IMR-90 (cell line): ENCODE data around the gene RNF182. TPM values are rescaled to one million over a fixed set of nuclear protein-coding genes. Genes with fewer than 3 reads are reported as not detected.

ENCODE experiments used
- ATAC-seq: fragments of 200-7000 bp; cut with Tn5 transposase; 2 replicates; pipeline ENCODE4 v1.9.1; 2020; ENCODE audit warnings: low read depth, mild to moderate bottlenecking, moderate library complexity
- BruUV-seq: library from RNA; stranded (reverse); fragments of 400-500 nt; replicated peaks from 2 replicates; lab custom pipeline; 2021; lab: Mats Ljungman, UMichigan
- CTCF ChIA-PET: fragments of 300-600 bp; formaldehyde crosslinking; extraction: SDS; loops from one replicate; lab custom pipeline; 2021; ENCODE audit warnings: antibody characterized with exemption; lab: Yijun Ruan, JAX
- POLR2A ChIA-PET: fragments of 300-600 bp; sonication (Branson Sonifier 250); formaldehyde crosslinking; loops from one replicate; lab custom pipeline; 2022; ENCODE audit warnings: antibody characterized with exemption; ENCODE audit not compliant: unreplicated experiment; lab: Charles Lee
- DNase-seq: peaks from one replicate; pipeline ENCODE4 v3.0.0; 2013
- H2AFZ ChIP-seq: replicated peaks from 2 replicates; pipeline ENCODE3; 2013; ENCODE audit warnings: low read length, mild to moderate bottlenecking; ENCODE audit not compliant: poor library complexity
- H2AK5ac ChIP-seq: 2 replicates; pipeline ENCODE4 v1.6.1; 2013; ENCODE audit warnings: low read depth, low read length, inconsistent platforms
- H2AK9ac ChIP-seq: replicated peaks from 2 replicates; pipeline ENCODE3; 2013; ENCODE audit warnings: mild to moderate bottlenecking, low read depth, low read length, moderate library complexity; ENCODE audit not compliant: poor library complexity
- H2BK120ac ChIP-seq: 2 replicates; pipeline ENCODE4 v1.6.1; 2013; ENCODE audit warnings: low read depth, low read length, inconsistent platforms
- H2BK15ac ChIP-seq: 3 replicates; pipeline ENCODE4 v1.6.1; 2013; ENCODE audit warnings: low read depth, low read length, inconsistent platforms
- H2BK20ac ChIP-seq: 2 replicates; pipeline ENCODE4 v1.6.1; 2013; ENCODE audit warnings: low read depth, mild to moderate bottlenecking, inconsistent platforms, low read length, moderate library complexity
- H2BK5ac ChIP-seq: 2 replicates; pipeline ENCODE4 v1.6.1; 2013; ENCODE audit warnings: mild to moderate bottlenecking, low read depth, low read length, inconsistent platforms; ENCODE audit not compliant: poor library complexity, severe bottlenecking
- H3K14ac ChIP-seq: replicated peaks from 2 replicates; pipeline ENCODE4 v1.6.1; 2013; ENCODE audit warnings: low read depth, low read length, inconsistent platforms
- H3K18ac ChIP-seq: 2 replicates; pipeline ENCODE4 v1.6.1; 2013; ENCODE audit warnings: low read depth, low read length, control low read depth
- H3K23ac ChIP-seq: 2 replicates; pipeline ENCODE4 v1.6.1; 2013; ENCODE audit warnings: low read depth, low read length, inconsistent platforms
- H3K27ac ChIP-seq: 2 replicates; pipeline ENCODE4 v1.5.1; 2013; ENCODE audit warnings: mild to moderate bottlenecking, control low read depth, low read length; ENCODE audit not compliant: insufficient read depth
- H3K27me3 ChIP-seq: 2 replicates; pipeline ENCODE4 v1.6.1; 2013; ENCODE audit warnings: low read length; ENCODE audit not compliant: control insufficient read depth, insufficient read depth
- H3K36me3 ChIP-seq: 2 replicates; pipeline ENCODE4 v1.6.1; 2013; ENCODE audit warnings: low read length, mixed read lengths; ENCODE audit not compliant: control insufficient read depth, insufficient read depth
- H3K4ac ChIP-seq: 2 replicates; pipeline ENCODE4 v1.6.1; 2013; ENCODE audit warnings: low read depth, low read length, inconsistent platforms
- H3K4me1 ChIP-seq: 2 replicates; pipeline ENCODE4 v1.6.1; 2013; ENCODE audit warnings: low read length, mixed read lengths; ENCODE audit not compliant: control insufficient read depth, insufficient read depth
- H3K4me2 ChIP-seq: 2 replicates; pipeline ENCODE4 v1.6.1; 2013; ENCODE audit warnings: low read depth, mild to moderate bottlenecking, control low read depth, low read length, moderate library complexity
- H3K4me3 ChIP-seq: 2 replicates; pipeline ENCODE4 v1.5.1; 2013; ENCODE audit warnings: low read depth, mild to moderate bottlenecking, control low read depth, low read length, moderate library complexity; ENCODE audit not compliant: insufficient read depth
- H3K56ac ChIP-seq: 2 replicates; pipeline ENCODE4 v1.6.1; 2013; ENCODE audit warnings: low read length, inconsistent platforms; ENCODE audit not compliant: insufficient read depth; ENCODE audit errors: extremely low read depth
- H3K79me1 ChIP-seq, 2 experiments: 2 replicates each; pipeline ENCODE4 v1.6.1; 2013; ENCODE audit warnings: low read length in 2 of 2, inconsistent platforms in 1 of 2, low read depth in 1 of 2
- H3K9ac ChIP-seq: 2 replicates; pipeline ENCODE4 v1.6.1; 2013; ENCODE audit warnings: low read depth, low read length, control low read depth
- H3K9me1 ChIP-seq: 2 replicates; pipeline ENCODE4 v1.6.1; 2013; ENCODE audit warnings: low read length, inconsistent platforms; ENCODE audit not compliant: insufficient read depth
- H3K9me3 ChIP-seq: 2 replicates; pipeline ENCODE4 v1.6.1; 2013; ENCODE audit warnings: low read length; ENCODE audit not compliant: control insufficient read depth, insufficient read depth
- H4K20me1 ChIP-seq: 2 replicates; pipeline ENCODE4 v1.6.1; 2013; ENCODE audit warnings: low read length, inconsistent platforms; ENCODE audit not compliant: insufficient read depth
- H4K5ac ChIP-seq: 2 replicates; pipeline ENCODE4 v1.6.1; 2013; ENCODE audit warnings: mild to moderate bottlenecking, low read depth, low read length, control low read depth
- H4K8ac ChIP-seq, 2 experiments: 2 replicates each; pipeline ENCODE4 v1.6.1; 2013; ENCODE audit warnings: low read depth in 2 of 2, low read length in 2 of 2, control low read depth in 1 of 2, inconsistent platforms in 1 of 2
- H4K91ac ChIP-seq: 2 replicates; pipeline ENCODE4 v1.6.1; 2013; ENCODE audit warnings: low read depth, low read length, inconsistent platforms; ENCODE audit not compliant: insufficient read depth
- CTCF ChIP-seq: conservative IDR thresholded peaks from 2 replicates; pipeline ENCODE4 v1.5.1; 2012; ENCODE audit warnings: mild to moderate bottlenecking, low read depth, low read length, improper control_type of control experiment
- MXI1 ChIP-seq: IDR thresholded peaks from 2 replicates; pipeline ENCODE4 v1.6.1; 2012; ENCODE audit warnings: low read depth, mild to moderate bottlenecking, low read length, moderate library complexity, borderline replicate concordance
- RAD21 ChIP-seq: IDR thresholded peaks from 2 replicates; pipeline ENCODE4 v1.6.1; 2012; ENCODE audit warnings: low read length, improper control_type of control experiment
- RFX5 ChIP-seq: IDR thresholded peaks from 2 replicates; pipeline ENCODE4 v1.8.0; 2012; ENCODE audit warnings: low read depth, mild to moderate bottlenecking, low read length, moderate library complexity
- SMC3 ChIP-seq: fragments of 150-350 bp; IDR thresholded peaks from 2 replicates; pipeline ENCODE4 v1.6.1; 2016; ENCODE audit warnings: low read depth, mild to moderate bottlenecking, antibody characterized with exemption, low read length, moderate library complexity
- WGBS, 2 experiments: methylation state at CpG; one replicate each; pipeline versions ENCODE4 v1.1.5 to v1.1.7; 2013; ENCODE audit warnings: missing lambda C conversion rate in 2 of 2; ENCODE audit not compliant: insufficient read length in 1 of 2; ENCODE audit errors: extremely low coverage in 2 of 2; 5-methylcytosine and 5-hydroxymethylcytosine counted together
- dilution Hi-C: fragments of 300-500 bp; cut with HindIII; formaldehyde crosslinking; loops from one replicate; pipeline ENCODE4 v1.14.3; 2018; ENCODE audit warnings: low sequenced_read_pairs; ENCODE audit not compliant: unreplicated experiment
- in situ Hi-C: fragments of 300-500 bp; cut with MboI; formaldehyde crosslinking; loops from 3 replicates; pipeline ENCODE4 v1.14.3; 2019; ENCODE audit warnings: low sequenced_read_pairs, inconsistent platforms, mixed read lengths
- intact Hi-C: fragments of 100-400 bp; cut with micrococcal nuclease; formaldehyde crosslinking; loops from 2 replicates; pipeline ENCODE4 v1.10.0; 2022
- polyA plus RNA-seq, 3 experiments: library from polyadenylated mRNA; depleted of rRNA; stranded (reverse); fragments of >200 nt; gene quantifications; 2 replicates each; pipeline ENCODE4 v1.2.3, GENCODE V29; 2012; ENCODE audit warnings: low replicate concordance in 1 of 3
- total RNA-seq: library from RNA; depleted of rRNA; stranded (reverse); fragments of >200 nt; gene quantifications from 2 replicates; pipeline ENCODE4 v1.2.3, GENCODE V29; 2012

The RNF182 gene
- total and polyA plus RNA-seq, 2 of the 4 experiments (the other 2 are of a cell fraction) = 4.1 to 9.1 TPM

- H2BK120ac ChIP-seq = no peak overlapping the region
- H3K9ac ChIP-seq = no peak overlapping the region
- ChIA-PET CTCF (interaction anchor here (0.6 kb wide), 1 partner anchor 9 kb away, joined by 4 read pairs; no protein-coding TSS in a partner anchor), POLR2A (no interaction called here)
- no peak overlapping the region for H3K18ac ChIP-seq
- H3K27ac ChIP-seq = no peak overlapping the region
- no peak overlapping the region for H3K56ac ChIP-seq
- ATAC-seq (no peak), DNase-seq (no peak)
- TF ChIP-seq SMC3 (no peak), RFX5 (no peak), MXI1 (no peak), CTCF (no peak), RAD21 (no peak)
- no peak overlapping the region for H3K23ac ChIP-seq
- H2BK5ac ChIP-seq = no peak overlapping the region
- intact Hi-C loops (no loop called here), in situ Hi-C loops (no loop called here), dilution Hi-C loops (no loop called here)
- no peak overlapping the region for H3K14ac ChIP-seq
- no peak overlapping the region for H4K8ac ChIP-seq
- H2BK20ac ChIP-seq = no peak overlapping the region
- no TSS peak for BruUV-seq
- H3K4me1 ChIP-seq = peaks cover 9% of the 10 kb centered on the region
- H2AK9ac ChIP-seq = no peak overlapping the region
- 0 out of 2 replicates have a peak, but pooled peaks cover 2% of the 10 kb centered on the region for H3K9me3 ChIP-seq
- H2AFZ ChIP-seq = no peak overlapping the region
- H4K20me1 ChIP-seq = no peaks in the 10 kb centered on the region
- no peaks in the 10 kb centered on the region; the same call in 1 of the 2 replicates for H3K27me3 ChIP-seq
- H3K4me2 ChIP-seq = no peak overlapping the region
- no peak overlapping the region for H4K91ac ChIP-seq
- H2AK5ac ChIP-seq = peak overlapping the region; percentile 56; the same call in 1 of the 2 replicates
- no peak overlapping the region for H3K4ac ChIP-seq
- H4K5ac ChIP-seq = no peak overlapping the region
- peaks cover 13% of the 10 kb centered on the region for H3K9me1 ChIP-seq
- 76% methylated on average over 2 of the region's 4 CpGs; no CpG with 5 or more reads in 1 of the 2 experiments for WGBS, 2 experiments
- no peaks in the 10 kb centered on the region for H3K36me3 ChIP-seq
- H2BK15ac ChIP-seq = no peak overlapping the region
- no peak overlapping the region for H3K4me3 ChIP-seq
- H3K79me1 ChIP-seq = no peaks in the 10 kb centered on the region
Measured at GRCh38 chr6:14021449-14021848, 96.7 kb downstream of the RNF182 start.
